ENCODE results near the gene NOX5.
"Not testable (repeated sequence)": the region's sequence is repeated elsewhere in the genome, so short reads cannot be mapped to it uniquely, and the experiment has no call there.

The NOX5 gene

GRCh38 chr15:69014454-69014853, at the start of gene NOX5:
Gene NOX5, plus strand, starts transcription at chr15:69014695. Its CDS starts 41 bp downstream, at chr15:69014736.
- DNase-seq (ENCODE audit: low read depth): no peak

GRCh38 chr15:68966996-68967395, 47.5 kb upstream of the NOX5 start:
- no peak for DNase-seq (ENCODE audit: low read depth)

- DNase-seq (ENCODE audit: low read depth): no peak
Observed at GRCh38 chr15:68967948-68968347, 46.5 kb upstream of the NOX5 start.

- DNase-seq (ENCODE audit: low read depth): no peak
Observed at GRCh38 chr15:68969298-68969697, 45.2 kb upstream of the NOX5 start.

GRCh38 chr15:68972201-68973065, 42.1 kb upstream of the NOX5 start:
- DNase-seq (ENCODE audit: low read depth): no peak

- not testable (repeated sequence) for DNase-seq (ENCODE audit: low read depth)
Observed at GRCh38 chr15:68975651-68976160, 38.8 kb upstream of the NOX5 start.

GRCh38 chr15:68977426-68977825, 37.1 kb upstream of the NOX5 start:
- not testable (repeated sequence) for DNase-seq (ENCODE audit: low read depth)

- no peak for DNase-seq (ENCODE audit: low read depth)
Observed at GRCh38 chr15:68979006-68979405, 35.5 kb upstream of the NOX5 start.

- DNase-seq (ENCODE audit: low read depth): no peak
Observed at GRCh38 chr15:68979816-68980215, 34.7 kb upstream of the NOX5 start.

GRCh38 chr15:68980786-68981185, 33.7 kb upstream of the NOX5 start:
- no peak for DNase-seq (ENCODE audit: low read depth)

- DNase-seq (ENCODE audit: low read depth): no peak
Observed at GRCh38 chr15:68981941-68982340, 32.6 kb upstream of the NOX5 start.

- DNase-seq (ENCODE audit: low read depth): peak; percentile 11
Observed at GRCh38 chr15:68982976-68983563, 31.4 kb upstream of the NOX5 start.

GRCh38 chr15:68983961-68984481, 30.5 kb upstream of the NOX5 start:
- DNase-seq (ENCODE audit: low read depth): peak; percentile 63

- no peak for DNase-seq (ENCODE audit: low read depth)
Observed at GRCh38 chr15:68984586-68984985, 29.9 kb upstream of the NOX5 start.

GRCh38 chr15:68985361-68985891, 29.1 kb upstream of the NOX5 start:
- no peak for DNase-seq (ENCODE audit: low read depth)

GRCh38 chr15:68986322-68986721, 28.2 kb upstream of the NOX5 start:
- DNase-seq (ENCODE audit: low read depth): no peak

GRCh38 chr15:68987120-68987519, 27.4 kb upstream of the NOX5 start:
- DNase-seq (ENCODE audit: low read depth): no peak

GRCh38 chr15:68987676-68988075, 26.8 kb upstream of the NOX5 start:
- DNase-seq (ENCODE audit: low read depth): no peak

- no peak for DNase-seq (ENCODE audit: low read depth)
Observed at GRCh38 chr15:68989541-68990230, 24.8 kb upstream of the NOX5 start.

- no peak for DNase-seq (ENCODE audit: low read depth)
Observed at GRCh38 chr15:68990231-68990991, 24.1 kb upstream of the NOX5 start.

GRCh38 chr15:68990992-68991500, 23.4 kb upstream of the NOX5 start:
- DNase-seq (ENCODE audit: low read depth): no peak
